SK-N-SH treated with all-trans-retinoic acid at 6 μM for 48 hours (cell line): ENCODE results near the gene CHN1.
A peak's percentile ranks its signal among the peaks of the same experiment; 100 is the strongest.

Experiments used
- ATAC-seq: fragments of 200-7000 bp; cut with Tn5 transposase; 3 replicates; pipeline ENCODE4 v1.9.1; 2020; ENCODE audit warnings: mild to moderate bottlenecking, moderate library complexity
- ARNTL ChIP-seq: fragments of 450-650 bp; formaldehyde crosslinking; IDR thresholded peaks from 2 replicates; pipeline ENCODE4 v1.5.0; 2020; ENCODE audit warnings: low read depth, mild to moderate bottlenecking, moderate library complexity, borderline replicate concordance
- BACH2 ChIP-seq: fragments of 250-450 bp; sonication (Bioruptor Pico); IDR thresholded peaks from 2 replicates; pipeline ENCODE4 v1.9.0; 2021; ENCODE audit warnings: mild to moderate bottlenecking, borderline replicate concordance
- CSDC2 ChIP-seq: fragments of 250-450 bp; sonication (Bioruptor Pico); IDR thresholded peaks from 2 replicates; pipeline ENCODE4 v1.5.0; 2020; ENCODE audit warnings: mild to moderate bottlenecking, moderate library complexity
- ESRRG ChIP-seq: fragments of 250-450 bp; sonication (Bioruptor Pico); IDR thresholded peaks from 2 replicates; pipeline ENCODE4 v1.6.1; 2021; ENCODE audit warnings: mild to moderate bottlenecking
- GLIS3 ChIP-seq: fragments of 250-450 bp; sonication (Bioruptor Pico); IDR thresholded peaks from 2 replicates; pipeline ENCODE4 v1.5.0; 2020; ENCODE audit warnings: mild to moderate bottlenecking, moderate library complexity
- ISL1 ChIP-seq: fragments of 250-450 bp; sonication (Bioruptor Pico); IDR thresholded peaks from 2 replicates; pipeline ENCODE4 v2.1.2; 2022; ENCODE audit warnings: mild to moderate bottlenecking, moderate library complexity
- OSR1 ChIP-seq: fragments of 250-450 bp; sonication (Bioruptor Pico); IDR thresholded peaks from 2 replicates; pipeline ENCODE4 v1.8.0; 2022; ENCODE audit warnings: moderate library complexity, mild to moderate bottlenecking, inconsistent platforms
- PPARA ChIP-seq: fragments of 250-450 bp; sonication (Bioruptor Pico); IDR thresholded peaks from 2 replicates; pipeline ENCODE4 v1.5.0; 2020; ENCODE audit warnings: mild to moderate bottlenecking, borderline replicate concordance
- RARB ChIP-seq: fragments of 250-450 bp; sonication (Bioruptor Pico); IDR thresholded peaks from 2 replicates; pipeline ENCODE4 v1.8.0; 2021; ENCODE audit warnings: mild to moderate bottlenecking, moderate library complexity
- SNAI2 ChIP-seq: fragments of 250-450 bp; sonication (Bioruptor Pico); IDR thresholded peaks from 2 replicates; pipeline ENCODE4 v1.5.0; 2020; ENCODE audit warnings: mild to moderate bottlenecking, moderate library complexity
- TCF4 ChIP-seq: fragments of 250-450 bp; sonication (Bioruptor Pico); IDR thresholded peaks from 2 replicates; pipeline ENCODE4 v1.8.0; 2021; ENCODE audit warnings: mild to moderate bottlenecking, moderate library complexity, borderline replicate concordance
- TOX ChIP-seq: fragments of 250-450 bp; sonication (Bioruptor Pico); IDR thresholded peaks from 2 replicates; pipeline ENCODE4 v1.8.0; 2021; ENCODE audit warnings: mild to moderate bottlenecking, moderate library complexity, borderline replicate concordance
- ZC3H10 ChIP-seq: fragments of 250-450 bp; sonication (Bioruptor Pico); IDR thresholded peaks from 2 replicates; pipeline ENCODE4 v1.5.1; 2021; ENCODE audit warnings: mild to moderate bottlenecking, moderate library complexity
- ZFP30 ChIP-seq: fragments of 450-650 bp; formaldehyde crosslinking; IDR thresholded peaks from 2 replicates; pipeline ENCODE4 v1.5.0; 2022; ENCODE audit warnings: mild to moderate bottlenecking, moderate library complexity
- ZNF565 ChIP-seq: fragments of 450-650 bp; formaldehyde crosslinking; conservative IDR thresholded peaks from 2 replicates; pipeline ENCODE4 v1.5.0; 2020; ENCODE audit warnings: low read depth, mild to moderate bottlenecking, moderate library complexity
- ZNF70 ChIP-seq: fragments of 450-650 bp; formaldehyde crosslinking; IDR thresholded peaks from 2 replicates; pipeline ENCODE4 v1.5.0; 2020; ENCODE audit warnings: mild to moderate bottlenecking, moderate library complexity
- ZNF8 ChIP-seq: fragments of 450-650 bp; formaldehyde crosslinking; IDR thresholded peaks from 2 replicates; pipeline ENCODE4 v1.5.0; 2020; ENCODE audit warnings: mild to moderate bottlenecking, moderate library complexity
- TF ChIP-seq, protein P1 (sequence below): fragments of 250-450 bp; sonication (Bioruptor Pico); IDR thresholded peaks from 2 replicates; pipeline ENCODE4 v1.5.1; 2021; ENCODE audit warnings: mild to moderate bottlenecking, moderate library complexity
- TF ChIP-seq, protein P2 (sequence below): fragments of 250-450 bp; sonication (Bioruptor Pico); IDR thresholded peaks from 2 replicates; pipeline ENCODE4 v1.5.1; 2020; ENCODE audit warnings: low read depth, mild to moderate bottlenecking, moderate library complexity
- TF ChIP-seq, protein P3 (sequence below): fragments of 250-450 bp; sonication (Bioruptor Pico); IDR thresholded peaks from 2 replicates; pipeline ENCODE4 v1.5.0; 2020; ENCODE audit warnings: mild to moderate bottlenecking, moderate library complexity
- TF ChIP-seq, protein P4 (sequence below): fragments of 250-450 bp; sonication (Bioruptor Pico); IDR thresholded peaks from 2 replicates; pipeline ENCODE4 v1.8.0; 2020; ENCODE audit warnings: mild to moderate bottlenecking, moderate library complexity, borderline replicate concordance

The CHN1 gene

DNA sequence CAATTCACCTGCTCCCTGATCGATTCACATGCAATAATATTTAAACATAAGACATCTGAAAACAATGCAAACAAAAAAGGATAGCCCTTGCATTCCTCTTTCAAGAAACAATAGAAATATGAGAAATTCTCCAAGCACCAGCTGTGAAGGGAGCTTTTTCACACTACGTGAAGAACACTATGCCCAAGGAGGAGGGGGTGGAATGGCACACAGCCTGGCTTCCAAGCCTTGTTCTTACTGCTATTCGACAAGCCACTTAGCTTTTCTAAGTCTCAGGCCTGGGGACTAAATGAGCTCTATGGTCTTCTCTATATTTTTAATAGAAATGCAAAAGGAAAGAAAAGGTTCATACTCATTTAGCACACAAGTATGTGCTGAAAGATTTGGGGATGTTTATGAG lies 148.7 kb downstream of the CHN1 start:
- TF ChIP-seq BACH2 (CRISPR knock-in tag) (no peak), ZFP30 (no peak), ARNTL (CRISPR knock-in tag) (no peak), PPARA (CRISPR knock-in tag) (no peak), OSR1 (no peak), RARB (no peak), ZC3H10 (no peak), GLIS3 (CRISPR knock-in tag) (no peak), ZNF8 (no peak), TOX (no peak), SNAI2 (CRISPR knock-in tag) (no peak), CSDC2 (no peak), ESRRG (CRISPR knock-in tag) (no peak), ZNF70 (CRISPR knock-in tag) (no peak), ZNF565 (no peak), TCF4 (CRISPR knock-in tag) (no peak)
- TF ChIP-seq, protein P1, sequence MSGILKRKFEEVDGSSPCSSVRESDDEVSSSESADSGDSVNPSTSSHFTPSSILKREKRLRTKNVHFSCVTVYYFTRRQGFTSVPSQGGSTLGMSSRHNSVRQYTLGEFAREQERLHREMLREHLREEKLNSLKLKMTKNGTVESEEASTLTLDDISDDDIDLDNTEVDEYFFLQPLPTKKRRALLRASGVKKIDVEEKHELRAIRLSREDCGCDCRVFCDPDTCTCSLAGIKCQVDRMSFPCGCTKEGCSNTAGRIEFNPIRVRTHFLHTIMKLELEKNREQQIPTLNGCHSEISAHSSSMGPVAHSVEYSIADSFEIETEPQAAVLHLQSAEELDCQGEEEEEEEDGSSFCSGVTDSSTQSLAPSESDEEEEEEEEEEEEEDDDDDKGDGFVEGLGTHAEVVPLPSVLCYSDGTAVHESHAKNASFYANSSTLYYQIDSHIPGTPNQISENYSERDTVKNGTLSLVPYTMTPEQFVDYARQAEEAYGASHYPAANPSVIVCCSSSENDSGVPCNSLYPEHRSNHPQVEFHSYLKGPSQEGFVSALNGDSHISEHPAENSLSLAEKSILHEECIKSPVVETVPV (CRISPR knock-in tag) = no peak
- TF ChIP-seq, protein P2, sequence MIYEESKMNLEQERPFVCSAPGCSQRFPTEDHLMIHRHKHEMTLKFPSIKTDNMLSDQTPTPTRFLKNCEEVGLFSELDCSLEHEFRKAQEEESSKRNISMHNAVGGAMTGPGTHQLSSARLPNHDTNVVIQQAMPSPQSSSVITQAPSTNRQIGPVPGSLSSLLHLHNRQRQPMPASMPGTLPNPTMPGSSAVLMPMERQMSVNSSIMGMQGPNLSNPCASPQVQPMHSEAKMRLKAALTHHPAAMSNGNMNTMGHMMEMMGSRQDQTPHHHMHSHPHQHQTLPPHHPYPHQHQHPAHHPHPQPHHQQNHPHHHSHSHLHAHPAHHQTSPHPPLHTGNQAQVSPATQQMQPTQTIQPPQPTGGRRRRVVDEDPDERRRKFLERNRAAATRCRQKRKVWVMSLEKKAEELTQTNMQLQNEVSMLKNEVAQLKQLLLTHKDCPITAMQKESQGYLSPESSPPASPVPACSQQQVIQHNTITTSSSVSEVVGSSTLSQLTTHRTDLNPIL (CRISPR knock-in tag) = no peak
- TF ChIP-seq, protein P3, sequence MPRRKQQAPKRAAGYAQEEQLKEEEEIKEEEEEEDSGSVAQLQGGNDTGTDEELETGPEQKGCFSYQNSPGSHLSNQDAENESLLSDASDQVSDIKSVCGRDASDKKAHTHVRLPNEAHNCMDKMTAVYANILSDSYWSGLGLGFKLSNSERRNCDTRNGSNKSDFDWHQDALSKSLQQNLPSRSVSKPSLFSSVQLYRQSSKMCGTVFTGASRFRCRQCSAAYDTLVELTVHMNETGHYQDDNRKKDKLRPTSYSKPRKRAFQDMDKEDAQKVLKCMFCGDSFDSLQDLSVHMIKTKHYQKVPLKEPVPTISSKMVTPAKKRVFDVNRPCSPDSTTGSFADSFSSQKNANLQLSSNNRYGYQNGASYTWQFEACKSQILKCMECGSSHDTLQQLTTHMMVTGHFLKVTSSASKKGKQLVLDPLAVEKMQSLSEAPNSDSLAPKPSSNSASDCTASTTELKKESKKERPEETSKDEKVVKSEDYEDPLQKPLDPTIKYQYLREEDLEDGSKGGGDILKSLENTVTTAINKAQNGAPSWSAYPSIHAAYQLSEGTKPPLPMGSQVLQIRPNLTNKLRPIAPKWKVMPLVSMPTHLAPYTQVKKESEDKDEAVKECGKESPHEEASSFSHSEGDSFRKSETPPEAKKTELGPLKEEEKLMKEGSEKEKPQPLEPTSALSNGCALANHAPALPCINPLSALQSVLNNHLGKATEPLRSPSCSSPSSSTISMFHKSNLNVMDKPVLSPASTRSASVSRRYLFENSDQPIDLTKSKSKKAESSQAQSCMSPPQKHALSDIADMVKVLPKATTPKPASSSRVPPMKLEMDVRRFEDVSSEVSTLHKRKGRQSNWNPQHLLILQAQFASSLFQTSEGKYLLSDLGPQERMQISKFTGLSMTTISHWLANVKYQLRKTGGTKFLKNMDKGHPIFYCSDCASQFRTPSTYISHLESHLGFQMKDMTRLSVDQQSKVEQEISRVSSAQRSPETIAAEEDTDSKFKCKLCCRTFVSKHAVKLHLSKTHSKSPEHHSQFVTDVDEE (CRISPR knock-in tag) = no peak
- TF ChIP-seq, protein P4, sequence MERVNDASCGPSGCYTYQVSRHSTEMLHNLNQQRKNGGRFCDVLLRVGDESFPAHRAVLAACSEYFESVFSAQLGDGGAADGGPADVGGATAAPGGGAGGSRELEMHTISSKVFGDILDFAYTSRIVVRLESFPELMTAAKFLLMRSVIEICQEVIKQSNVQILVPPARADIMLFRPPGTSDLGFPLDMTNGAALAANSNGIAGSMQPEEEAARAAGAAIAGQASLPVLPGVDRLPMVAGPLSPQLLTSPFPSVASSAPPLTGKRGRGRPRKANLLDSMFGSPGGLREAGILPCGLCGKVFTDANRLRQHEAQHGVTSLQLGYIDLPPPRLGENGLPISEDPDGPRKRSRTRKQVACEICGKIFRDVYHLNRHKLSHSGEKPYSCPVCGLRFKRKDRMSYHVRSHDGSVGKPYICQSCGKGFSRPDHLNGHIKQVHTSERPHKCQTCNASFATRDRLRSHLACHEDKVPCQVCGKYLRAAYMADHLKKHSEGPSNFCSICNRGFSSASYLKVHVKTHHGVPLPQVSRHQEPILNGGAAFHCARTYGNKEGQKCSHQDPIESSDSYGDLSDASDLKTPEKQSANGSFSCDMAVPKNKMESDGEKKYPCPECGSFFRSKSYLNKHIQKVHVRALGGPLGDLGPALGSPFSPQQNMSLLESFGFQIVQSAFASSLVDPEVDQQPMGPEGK = no peak
- TF ChIP-seq, all 23 proteins: peak for 0
- no peak for ATAC-seq

DNA sequence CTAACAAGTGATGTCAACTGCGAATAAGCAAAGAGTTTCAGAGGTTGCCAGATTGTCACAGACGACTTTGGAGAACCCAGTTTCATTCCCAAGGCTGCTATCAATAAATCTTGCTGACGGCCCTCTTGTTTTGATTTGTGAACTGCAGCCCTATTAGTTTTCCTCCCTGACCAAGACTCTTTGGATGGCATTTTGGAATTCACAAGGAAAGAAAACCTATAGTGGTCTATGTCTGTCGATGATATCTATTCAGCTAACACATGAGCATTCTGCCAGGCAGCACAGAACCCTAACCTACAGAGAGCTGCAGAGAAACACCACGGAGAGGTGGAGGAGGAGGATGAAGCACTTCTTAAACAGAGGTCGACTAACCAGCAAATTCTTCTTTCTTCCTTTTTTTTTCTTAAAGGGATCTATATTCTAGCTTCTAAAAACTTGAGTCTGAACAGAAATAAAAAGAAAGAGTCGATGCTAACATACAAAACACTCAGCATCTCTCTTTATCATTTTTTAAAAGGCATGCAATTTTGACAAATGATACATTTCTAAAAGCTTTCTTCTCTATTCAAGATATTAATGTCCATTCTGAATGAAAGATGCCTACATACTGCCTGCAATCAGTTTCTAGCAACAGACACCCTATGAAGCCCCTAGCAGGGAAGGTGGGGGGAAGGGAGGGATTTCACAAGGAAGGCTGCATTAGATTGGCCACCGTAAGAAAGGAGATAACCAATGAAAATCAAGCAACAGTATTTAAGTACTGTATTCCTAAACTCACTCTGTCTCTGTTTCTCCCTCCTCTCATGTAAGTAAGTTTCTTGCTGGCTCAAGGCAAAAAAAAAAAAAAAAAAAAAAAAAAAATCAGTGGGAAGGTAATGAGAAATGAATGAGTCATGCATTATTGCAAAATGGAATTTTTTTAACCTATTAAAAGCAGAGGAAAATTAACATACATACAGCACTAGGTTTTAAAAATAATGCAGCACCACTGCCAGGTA lies 157.9 kb downstream of the CHN1 start:
- peak; percentile 92 for ATAC-seq
- TF ChIP-seq ESRRG (CRISPR knock-in tag) = no peak
- 0 out of 2 replicates have a peak, but pooled peaks have one; percentile 9 for TF ChIP-seq ISL1

DNA sequence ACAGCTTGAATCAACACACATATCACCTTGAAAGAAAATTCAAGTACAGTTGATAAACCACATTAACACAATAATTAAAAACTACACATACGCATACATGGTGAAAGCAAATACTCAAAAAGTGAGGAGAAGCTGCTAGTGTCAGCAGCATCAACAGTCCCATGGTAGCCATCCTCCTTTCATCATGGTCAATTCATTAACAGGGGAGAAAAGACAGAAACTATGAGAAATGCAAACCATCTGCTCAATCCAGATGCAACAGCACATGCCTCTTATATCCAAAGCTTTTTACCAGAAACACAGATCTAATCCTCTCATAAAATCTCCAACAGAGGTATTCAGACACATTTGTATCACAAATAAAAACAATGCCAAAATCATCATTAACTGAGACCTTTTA lies 159.0 kb downstream of the CHN1 start:
- TF ChIP-seq CSDC2 (no peak), TCF4 (CRISPR knock-in tag) (peak; percentile 100), ZNF565 (no peak), ZNF8 (peak; percentile 50), ISL1 (peak; percentile 44)
- TF ChIP-seq, protein P3 (CRISPR knock-in tag) = peak; percentile 90; the same call in 1 of the 2 replicates
- peak; percentile 59 for ATAC-seq
